GM23338 (cell line): ENCODE results near the gene PTPRE. TPM values are rescaled to one million over a fixed set of nuclear protein-coding genes. Genes with fewer than 3 reads are reported as not detected.

Source experiments
- ATAC-seq: fragments of 200-7000 bp; cut with Tn5 transposase; 3 replicates; pipeline ENCODE4 v1.9.1; 2020
- DNase-seq: peaks from one replicate; pipeline ENCODE4 v3.0.0-alpha.2; 2015; ENCODE audit warnings: low spot score
- H2AFZ ChIP-seq: fragments of 200-600 bp; sonication (generic); 2 replicates; pipeline ENCODE4 v1.8.0; 2016; ENCODE audit warnings: antibody characterized with exemption, mild to moderate bottlenecking, moderate library complexity
- H3F3A ChIP-seq: fragments of 200-600 bp; sonication (generic); replicated peaks from 2 replicates; pipeline ENCODE4 v1.8.0; 2017; ENCODE audit warnings: antibody characterized with exemption, mixed run types, low read depth
- H3K27ac ChIP-seq: fragments of 200-600 bp; sonication (generic); 2 replicates; pipeline ENCODE4 v1.6.1; 2016; ENCODE audit warnings: low read depth
- H3K27me3 ChIP-seq: fragments of 200-600 bp; sonication (generic); 2 replicates; pipeline ENCODE4 v1.8.0; 2016; ENCODE audit warnings: mild to moderate bottlenecking, mixed run types, moderate library complexity; ENCODE audit not compliant: insufficient read depth
- H3K36me3 ChIP-seq: fragments of 200-600 bp; sonication (generic); 2 replicates; pipeline ENCODE4 v1.8.0; 2016; ENCODE audit warnings: mild to moderate bottlenecking; ENCODE audit not compliant: insufficient read depth
- H3K4me1 ChIP-seq: fragments of 200-600 bp; sonication (generic); 2 replicates; pipeline ENCODE4 v1.8.0; 2016; ENCODE audit warnings: mild to moderate bottlenecking, moderate library complexity; ENCODE audit not compliant: insufficient read depth
- H3K4me2 ChIP-seq: fragments of 200-600 bp; sonication (generic); 2 replicates; pipeline ENCODE4 v1.7.1; 2017; ENCODE audit warnings: mixed run types
- H3K4me3 ChIP-seq: fragments of 200-600 bp; sonication (generic); 2 replicates; pipeline ENCODE4 v1.6.1; 2016; ENCODE audit warnings: mixed run types
- H3K79me2 ChIP-seq: fragments of 200-600 bp; sonication (generic); replicated peaks from 2 replicates; pipeline ENCODE4 v1.8.0; 2017; ENCODE audit warnings: mild to moderate bottlenecking; ENCODE audit not compliant: insufficient read depth
- H3K9me2 ChIP-seq: fragments of 200-600 bp; sonication (generic); 2 replicates; pipeline ENCODE4 v1.8.0; 2017; ENCODE audit not compliant: insufficient read depth
- H4K20me1 ChIP-seq: fragments of 200-600 bp; sonication (generic); replicated peaks from 2 replicates; pipeline ENCODE4 v1.8.0; 2017; ENCODE audit warnings: mild to moderate bottlenecking; ENCODE audit not compliant: insufficient read depth
- H3K27ac Mint-ChIP-seq: 2 replicates; pipeline ENCODE4 v1.8.0; 2020; ENCODE audit warnings: inconsistent platforms, mild to moderate bottlenecking, moderate library complexity, mixed read lengths
- H3K27me3 Mint-ChIP-seq: 3 replicates; pipeline ENCODE4 v1.8.0; 2022; ENCODE audit warnings: low read depth, mild to moderate bottlenecking, moderate library complexity, mixed read lengths, inconsistent platforms; ENCODE audit not compliant: insufficient read depth, poor library complexity
- H3K36me3 Mint-ChIP-seq: 3 replicates; pipeline ENCODE4 v1.8.0; 2021; ENCODE audit warnings: low read depth, mild to moderate bottlenecking, inconsistent platforms, moderate library complexity, mixed read lengths
- H3K4me1 Mint-ChIP-seq: 3 replicates; pipeline ENCODE4 v1.8.0; 2020; ENCODE audit warnings: mild to moderate bottlenecking, inconsistent platforms, mixed read lengths
- H3K4me3 Mint-ChIP-seq: 3 replicates; pipeline ENCODE4 v1.8.0; 2021; ENCODE audit warnings: moderate library complexity, mild to moderate bottlenecking, inconsistent platforms, mixed read lengths
- H3K9me3 Mint-ChIP-seq: 3 replicates; pipeline ENCODE4 v1.8.0; 2020; ENCODE audit warnings: moderate library complexity, mild to moderate bottlenecking, inconsistent platforms, mixed read lengths
- CREB1 ChIP-seq: fragments of 250-450 bp; sonication (Bioruptor Pico); IDR thresholded peaks from 2 replicates; pipeline ENCODE4 v1.5.0; 2020; ENCODE audit warnings: low read depth, mild to moderate bottlenecking, moderate library complexity
- JUNB ChIP-seq: IDR thresholded peaks from one replicate; pipeline ENCODE4 v1.6.1; 2016; ENCODE audit warnings: antibody characterized with exemption; ENCODE audit not compliant: unreplicated experiment
- POLR2AphosphoS5 ChIP-seq: IDR thresholded peaks from 2 replicates; pipeline ENCODE4 v1.6.1; 2016; ENCODE audit warnings: antibody characterized with exemption, low read depth
- REST ChIP-seq: IDR thresholded peaks from one replicate; pipeline ENCODE4 v1.6.1; 2018; ENCODE audit warnings: antibody characterized with exemption; ENCODE audit not compliant: unreplicated experiment
- STAT1 ChIP-seq: IDR thresholded peaks from one replicate; pipeline ENCODE4 v1.6.1; 2016; ENCODE audit warnings: antibody characterized with exemption; ENCODE audit not compliant: unreplicated experiment
- polyA plus RNA-seq: library from polyadenylated mRNA; unstranded; fragments of >200 nt; fragmentation: Nextera tagmentation; extraction: Ambion mirVana; gene quantifications from 2 replicates; pipeline ENCODE4 v1.2.1, GENCODE V29; 2016
- total RNA-seq: library from RNA; depleted of rRNA; stranded (reverse); fragments of >200 nt; shearing (Covaris generic); gene quantifications from 2 replicates; pipeline ENCODE4 v1.2.3, GENCODE V29; 2014
- TF ChIP-seq, protein P1 (sequence below): fragments of 250-450 bp; sonication (Bioruptor Pico); IDR thresholded peaks from 2 replicates; pipeline ENCODE4 v1.5.0; 2020; ENCODE audit warnings: mild to moderate bottlenecking, moderate library complexity

The PTPRE gene
- total and polyA plus RNA-seq, 2 experiments from 2014 or later = 0.34 to 0.42 TPM

DNA sequence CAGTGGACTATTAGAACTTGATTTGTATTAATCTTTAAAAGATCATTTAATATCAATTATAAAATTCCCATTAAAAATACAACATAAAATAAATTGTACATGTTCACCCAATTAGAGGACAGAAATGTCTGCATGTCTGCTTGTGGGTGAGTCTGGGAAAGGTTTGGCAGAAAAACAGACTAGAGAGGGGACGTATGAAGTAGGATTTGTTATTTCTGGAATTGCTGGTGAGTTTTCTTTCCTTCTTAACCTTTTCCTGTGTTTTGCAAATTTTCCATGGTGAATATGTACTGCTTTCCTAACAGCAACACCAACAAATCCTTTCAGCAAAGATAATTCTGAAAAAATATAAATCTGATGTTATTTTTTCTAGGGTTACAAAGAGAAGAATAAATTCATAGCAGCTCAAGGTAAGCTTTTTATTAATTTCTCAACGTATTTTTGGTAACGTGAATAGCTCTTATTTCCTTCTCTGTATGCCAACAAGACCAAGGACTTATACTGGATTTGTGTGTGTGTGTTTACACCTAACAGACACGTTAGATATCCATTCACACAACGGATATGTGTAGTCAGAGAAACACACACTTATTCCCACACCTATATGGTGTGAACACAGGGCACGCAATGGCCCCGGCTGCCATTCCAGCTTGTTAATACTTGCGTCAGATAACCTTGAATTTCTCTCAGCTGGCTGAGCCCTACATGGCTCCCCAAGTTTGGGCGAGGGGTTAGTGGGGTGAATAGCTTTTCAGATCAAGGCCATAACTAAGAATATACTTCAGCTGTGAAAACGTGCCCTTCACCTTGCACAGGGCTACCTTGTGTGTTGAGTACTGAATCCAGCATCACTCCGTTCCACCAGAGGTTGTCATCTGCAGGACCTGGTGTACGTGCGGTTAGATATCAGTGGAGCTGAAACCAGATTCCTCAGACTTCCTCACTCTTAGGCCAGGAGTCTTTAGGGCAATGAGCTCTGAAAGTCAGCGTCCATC, 154.7 kb downstream of the PTPRE start (continued):
- TF ChIP-seq REST (no peak), POLR2AphosphoS5 (no peak), CREB1 (CRISPR knock-in tag) (no peak), STAT1 (no peak)

GRCh38 chr10:128062331-128062880, 155.5 kb downstream of the PTPRE start:
- peaks cover 8% of the 10 kb centered on the region for H3K27me3 Mint-ChIP-seq
- Histone ChIP-seq H3K36me3 (no peaks in the 10 kb centered on the region), H4K20me1 (no peaks in the 10 kb centered on the region), H3F3A (no peaks in the 10 kb centered on the region), H3K9me2 (no peaks in the 10 kb centered on the region), H3K27me3 (no peaks in the 10 kb centered on the region), H3K4me1 (peaks cover 15% of the 10 kb centered on the region), H3K27ac (no peak overlapping the region), H3K4me2 (peak overlapping the region; percentile 48), H3K4me3 (no peak overlapping the region), H3K79me2 (no peaks in the 10 kb centered on the region), H2AFZ (peak overlapping the region; percentile 81; the same call in 1 of the 2 replicates)
- ATAC-seq (peak; percentile 74), DNase-seq (peak; percentile 58)
- peaks cover 5% of the 10 kb centered on the region; the same call in 1 of the 3 replicates for H3K36me3 Mint-ChIP-seq
- H3K27ac Mint-ChIP-seq = peak overlapping the region; percentile 60
- no peak overlapping the region for H3K4me3 Mint-ChIP-seq
- H3K9me3 Mint-ChIP-seq = no peaks in the 10 kb centered on the region
- peaks cover 31% of the 10 kb centered on the region for H3K4me1 Mint-ChIP-seq
- no peak for TF ChIP-seq CREB1 (CRISPR knock-in tag)
- TF ChIP-seq, protein P1, sequence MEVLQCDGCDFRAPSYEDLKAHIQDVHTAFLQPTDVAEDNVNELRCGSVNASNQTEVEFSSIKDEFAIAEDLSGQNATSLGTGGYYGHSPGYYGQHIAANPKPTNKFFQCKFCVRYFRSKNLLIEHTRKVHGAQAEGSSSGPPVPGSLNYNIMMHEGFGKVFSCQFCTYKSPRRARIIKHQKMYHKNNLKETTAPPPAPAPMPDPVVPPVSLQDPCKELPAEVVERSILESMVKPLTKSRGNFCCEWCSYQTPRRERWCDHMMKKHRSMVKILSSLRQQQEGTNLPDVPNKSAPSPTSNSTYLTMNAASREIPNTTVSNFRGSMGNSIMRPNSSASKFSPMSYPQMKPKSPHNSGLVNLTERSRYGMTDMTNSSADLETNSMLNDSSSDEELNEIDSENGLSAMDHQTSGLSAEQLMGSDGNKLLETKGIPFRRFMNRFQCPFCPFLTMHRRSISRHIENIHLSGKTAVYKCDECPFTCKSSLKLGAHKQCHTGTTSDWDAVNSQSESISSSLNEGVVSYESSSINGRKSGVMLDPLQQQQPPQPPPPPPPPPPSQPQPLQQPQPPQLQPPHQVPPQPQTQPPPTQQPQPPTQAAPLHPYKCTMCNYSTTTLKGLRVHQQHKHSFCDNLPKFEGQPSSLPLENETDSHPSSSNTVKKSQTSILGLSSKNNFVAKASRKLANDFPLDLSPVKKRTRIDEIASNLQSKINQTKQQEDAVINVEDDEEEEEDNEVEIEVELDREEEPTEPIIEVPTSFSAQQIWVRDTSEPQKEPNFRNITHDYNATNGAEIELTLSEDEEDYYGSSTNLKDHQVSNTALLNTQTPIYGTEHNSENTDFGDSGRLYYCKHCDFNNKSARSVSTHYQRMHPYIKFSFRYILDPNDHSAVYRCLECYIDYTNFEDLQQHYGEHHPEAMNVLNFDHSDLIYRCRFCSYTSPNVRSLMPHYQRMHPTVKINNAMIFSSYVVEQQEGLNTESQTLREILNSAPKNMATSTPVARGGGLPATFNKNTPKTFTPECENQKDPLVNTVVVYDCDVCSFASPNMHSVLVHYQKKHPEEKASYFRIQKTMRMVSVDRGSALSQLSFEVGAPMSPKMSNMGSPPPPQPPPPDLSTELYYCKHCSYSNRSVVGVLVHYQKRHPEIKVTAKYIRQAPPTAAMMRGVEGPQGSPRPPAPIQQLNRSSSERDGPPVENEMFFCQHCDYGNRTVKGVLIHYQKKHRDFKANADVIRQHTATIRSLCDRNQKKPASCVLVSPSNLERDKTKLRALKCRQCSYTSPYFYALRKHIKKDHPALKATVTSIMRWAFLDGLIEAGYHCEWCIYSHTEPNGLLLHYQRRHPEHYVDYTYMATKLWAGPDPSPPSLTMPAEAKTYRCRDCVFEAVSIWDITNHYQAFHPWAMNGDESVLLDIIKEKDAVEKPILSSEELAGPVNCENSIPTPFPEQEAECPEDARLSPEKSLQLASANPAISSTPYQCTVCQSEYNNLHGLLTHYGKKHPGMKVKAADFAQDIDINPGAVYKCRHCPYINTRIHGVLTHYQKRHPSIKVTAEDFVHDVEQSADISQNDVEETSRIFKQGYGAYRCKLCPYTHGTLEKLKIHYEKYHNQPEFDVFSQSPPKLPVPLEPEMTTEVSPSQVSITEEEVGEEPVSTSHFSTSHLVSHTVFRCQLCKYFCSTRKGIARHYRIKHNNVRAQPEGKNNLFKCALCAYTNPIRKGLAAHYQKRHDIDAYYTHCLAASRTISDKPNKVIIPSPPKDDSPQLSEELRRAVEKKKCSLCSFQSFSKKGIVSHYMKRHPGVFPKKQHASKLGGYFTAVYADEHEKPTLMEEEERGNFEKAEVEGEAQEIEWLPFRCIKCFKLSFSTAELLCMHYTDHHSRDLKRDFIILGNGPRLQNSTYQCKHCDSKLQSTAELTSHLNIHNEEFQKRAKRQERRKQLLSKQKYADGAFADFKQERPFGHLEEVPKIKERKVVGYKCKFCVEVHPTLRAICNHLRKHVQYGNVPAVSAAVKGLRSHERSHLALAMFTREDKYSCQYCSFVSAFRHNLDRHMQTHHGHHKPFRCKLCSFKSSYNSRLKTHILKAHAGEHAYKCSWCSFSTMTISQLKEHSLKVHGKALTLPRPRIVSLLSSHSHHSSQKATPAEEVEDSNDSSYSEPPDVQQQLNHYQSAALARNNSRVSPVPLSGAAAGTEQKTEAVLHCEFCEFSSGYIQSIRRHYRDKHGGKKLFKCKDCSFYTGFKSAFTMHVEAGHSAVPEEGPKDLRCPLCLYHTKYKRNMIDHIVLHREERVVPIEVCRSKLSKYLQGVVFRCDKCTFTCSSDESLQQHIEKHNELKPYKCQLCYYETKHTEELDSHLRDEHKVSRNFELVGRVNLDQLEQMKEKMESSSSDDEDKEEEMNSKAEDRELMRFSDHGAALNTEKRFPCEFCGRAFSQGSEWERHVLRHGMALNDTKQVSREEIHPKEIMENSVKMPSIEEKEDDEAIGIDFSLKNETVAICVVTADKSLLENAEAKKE (CRISPR knock-in tag) = no peak
- TF ChIP-seq JUNB = no peak
- TF ChIP-seq REST = no peak
